CD4-positive, alpha-beta T cell treated with Interleukin-15 for 4 hours (primary cell): Measurements from ENCODE around the gene DNAJC19.

ENCODE experiments used
- DNase-seq: peaks from one replicate; pipeline ENCODE4 v3.0.0-alpha.2; 2020; ENCODE audit warnings: low spot score

The DNAJC19 gene

GRCh38 chr3:180961087-180961486 is 28.4 kb downstream of the DNAJC19 start:
- DNase-seq, result no peak

GRCh38 chr3:180959691-180960090 is 29.8 kb downstream of the DNAJC19 start:
- DNase-seq, result no peak

DNA sequence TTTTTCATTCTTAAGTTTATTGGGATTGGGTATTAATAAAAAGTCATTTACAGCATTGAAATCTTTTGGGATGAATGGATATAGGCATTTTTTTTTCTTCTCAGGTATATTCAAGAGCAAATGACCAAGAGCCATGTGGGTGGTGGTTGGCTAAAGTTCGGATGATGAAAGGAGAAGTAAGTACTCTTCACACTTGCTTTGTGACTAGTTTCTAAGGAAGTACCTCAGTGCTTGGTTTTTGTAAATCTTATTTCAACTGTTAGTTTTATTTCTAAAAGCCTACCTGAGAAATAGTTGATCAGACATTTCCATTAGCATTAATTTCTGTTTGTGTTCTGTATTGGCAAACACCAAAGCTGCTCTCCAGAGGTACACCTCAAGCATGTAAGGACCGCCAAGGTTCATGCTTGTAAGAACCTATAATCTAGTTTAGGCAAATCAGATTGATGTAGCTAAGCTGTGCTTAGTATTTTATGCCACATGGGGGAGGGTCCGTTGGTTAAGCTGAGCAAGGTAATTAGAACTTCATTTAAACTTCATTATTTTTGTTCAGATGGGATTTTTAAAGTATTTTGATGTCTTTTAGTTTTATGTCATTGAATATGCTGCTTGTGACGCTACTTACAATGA is 41.7 kb downstream of the DNAJC19 start:
- DNase-seq, result no peak

- no peak for DNase-seq
Measured at GRCh38 chr3:180940826-180941225, 48.7 kb downstream of the DNAJC19 start.

- no peak for DNase-seq
Measured at GRCh38 chr3:180934638-180935037, 54.9 kb downstream of the DNAJC19 start.
